HepG2 (cell line): ENCODE data around the gene MYCBPAP.

ENCODE experiments used
- ADNP ChIP-seq: sonication (generic); formaldehyde crosslinking; IDR thresholded peaks from 2 replicates; pipeline ENCODE4 v1.4.0; 2020; ENCODE audit warnings: missing genetic modification reagents
- FOXK1 ChIP-seq: sonication (generic); formaldehyde crosslinking; IDR thresholded peaks from 2 replicates; pipeline ENCODE4 v1.4.0; 2020; ENCODE audit warnings: low read depth, missing genetic modification reagents, borderline replicate concordance
- HMG20B ChIP-seq: conservative IDR thresholded peaks from 2 replicates; pipeline ENCODE4 v1.6.1; 2016; ENCODE audit warnings: missing genetic modification reagents, missing compliant biosample characterization
- KLF9 ChIP-seq: IDR thresholded peaks from 2 replicates; pipeline ENCODE4 v1.6.1; 2016; ENCODE audit warnings: low read depth
- MAFF ChIP-seq: IDR thresholded peaks from 2 replicates; pipeline ENCODE4 v1.6.1; 2011; ENCODE audit warnings: low read depth, low read length, improper control_type of control experiment
- NFIC ChIP-seq: IDR thresholded peaks from 2 replicates; pipeline ENCODE4 v1.6.1; 2012; ENCODE audit warnings: mild to moderate bottlenecking, low read length, inconsistent platforms
- ZFX ChIP-seq: sonication (generic); formaldehyde crosslinking; IDR thresholded peaks from 2 replicates; pipeline ENCODE4 v1.4.0; 2020; ENCODE audit warnings: mild to moderate bottlenecking, low read depth, missing genetic modification reagents, moderate library complexity
- ZNF343 ChIP-seq: sonication (generic); formaldehyde crosslinking; IDR thresholded peaks from 2 replicates; pipeline ENCODE4 v1.4.0; 2020; ENCODE audit warnings: mild to moderate bottlenecking, missing genetic modification reagents

- TF ChIP-seq ZFX (CRISPR knock-in tag) (no peak), NFIC (no peak), HMG20B (no peak), KLF9 (CRISPR knock-in tag) (no peak), ZNF343 (CRISPR knock-in tag) (no peak), ADNP (CRISPR knock-in tag) (no peak), FOXK1 (no peak), MAFF (no peak)
These were observed 39.5 kb downstream of the MYCBPAP start for GRCh38 chr17:50547736-50548083.
